GM19239 (cell line): ENCODE data around the gene ST8SIA3.

ENCODE experiments used
- DNase-seq: peaks from one replicate; pipeline ENCODE4 v3.0.0; 2011; ENCODE audit warnings: low spot score; ENCODE audit not compliant: insufficient read length
- FAIRE-seq: peaks from 2 replicates; lab custom pipeline; 2011; peaks lifted over from hg19 to GRCh38; lab: Jason Lieb, UNC

Gene ST8SIA3

GRCh38 chr18:57352271-57352701 lies at the start of gene ST8SIA3:
Gene ST8SIA3, plus strand, starts transcription at chr18:57352557. Its CDS starts 290 bp downstream, at chr18:57352847.
- FAIRE-seq (no peak), DNase-seq (no peak)

- FAIRE-seq (no peak), DNase-seq (no peak)
Measured at GRCh38 chr18:57311472-57311871, 40.9 kb upstream of the ST8SIA3 start.

- no peak for DNase-seq
- no peak for FAIRE-seq
Measured at GRCh38 chr18:57312346-57313144, 39.8 kb upstream of the ST8SIA3 start.

GRCh38 chr18:57320603-57321002 lies 31.8 kb upstream of the ST8SIA3 start:
- FAIRE-seq = no peak

GRCh38 chr18:57325491-57326166 lies 26.7 kb upstream of the ST8SIA3 start:
- FAIRE-seq = no peak
- no peak for DNase-seq

More at GRCh38 chr18:57320603-57321002, 31.8 kb upstream of the ST8SIA3 start:
- DNase-seq = no peak

- DNase-seq (no peak), FAIRE-seq (no peak)
Measured at GRCh38 chr18:57326718-57327323, 25.5 kb upstream of the ST8SIA3 start.

GRCh38 chr18:57328665-57329064 lies 23.7 kb upstream of the ST8SIA3 start:
- FAIRE-seq (no peak), DNase-seq (no peak)

GRCh38 chr18:57329856-57330255 lies 22.5 kb upstream of the ST8SIA3 start:
- FAIRE-seq = no peak

GRCh38 chr18:57331718-57332117 lies 20.6 kb upstream of the ST8SIA3 start:
- no peak for FAIRE-seq
- DNase-seq = no peak

More at GRCh38 chr18:57329856-57330255, 22.5 kb upstream of the ST8SIA3 start:
- no peak for DNase-seq

- FAIRE-seq (no peak), DNase-seq (no peak)
Measured at GRCh38 chr18:57333940-57334339, 18.4 kb upstream of the ST8SIA3 start.

- DNase-seq (no peak), FAIRE-seq (no peak)
Measured at GRCh38 chr18:57334383-57334782, 18.0 kb upstream of the ST8SIA3 start.

- DNase-seq (no peak), FAIRE-seq (no peak)
Measured at GRCh38 chr18:57336343-57336742, 16.0 kb upstream of the ST8SIA3 start.

- no peak for DNase-seq
- FAIRE-seq = no peak
Measured at GRCh38 chr18:57337890-57338289, 14.5 kb upstream of the ST8SIA3 start.

- no peak for DNase-seq
- FAIRE-seq = no peak
Measured at GRCh38 chr18:57343833-57344232, 8.5 kb upstream of the ST8SIA3 start.

GRCh38 chr18:57346876-57347275 lies 5.5 kb upstream of the ST8SIA3 start:
- no peak for FAIRE-seq
- no peak for DNase-seq

GRCh38 chr18:57347784-57348183 lies 4.6 kb upstream of the ST8SIA3 start:
- DNase-seq (no peak), FAIRE-seq (no peak)

GRCh38 chr18:57352761-57353136 lies 392 bp downstream of the ST8SIA3 start:
- no peak for DNase-seq
- FAIRE-seq = no peak

GRCh38 chr18:57353137-57353939 lies 981 bp downstream of the ST8SIA3 start:
- no peak for DNase-seq
- FAIRE-seq = no peak

GRCh38 chr18:57353940-57354461 lies 1.6 kb downstream of the ST8SIA3 start:
- FAIRE-seq (no peak), DNase-seq (peak; percentile 55)

GRCh38 chr18:57359433-57359832 lies 7.1 kb downstream of the ST8SIA3 start:
- DNase-seq (no peak), FAIRE-seq (no peak)
